Transverse colon (tissue), 4 donors: Measurements from ENCODE around the gene GLRA2. TPM values are rescaled to one million over a fixed set of nuclear protein-coding genes. Genes with fewer than 3 reads are reported as not detected.
"Not testable (repeated sequence)": the region's sequence is repeated elsewhere in the genome, so short reads cannot be mapped to it uniquely, and the experiment has no call there.

ENCODE experiments used
- DNase-seq: peaks from one replicate; pipeline ENCODE4 v3.0.0-alpha.2; 2019
- H3K27ac ChIP-seq, 4 donors: fragments of 200-600 bp; sonication (generic); 2 replicates each; pipeline ENCODE4 v1.5.1; 2016 to 2018; ENCODE audit warnings: inconsistent platforms in 4 of 4
- H3K27me3 ChIP-seq: fragments of 200-600 bp; sonication (generic); 2 replicates; pipeline ENCODE4 v1.5.1; 2017; ENCODE audit warnings: inconsistent platforms
- H3K36me3 ChIP-seq, 4 donors: fragments of 200-600 bp; sonication (generic); 2 replicates each; pipeline ENCODE4 v1.5.1; 2017 to 2019; ENCODE audit warnings: inconsistent platforms in 4 of 4
- H3K4me1 ChIP-seq, 4 donors: fragments of 200-600 bp; sonication (generic); 2 replicates each; pipeline ENCODE4 v1.5.1; 2017 to 2020; ENCODE audit warnings: inconsistent platforms in 4 of 4
- H3K4me3 ChIP-seq, 4 donors: fragments of 200-600 bp; sonication (generic); 1 replicate in 1 of 4; 2 replicates in 3 of 4; pipeline versions ENCODE4 v1.5.1 to v1.6.1; 2017 to 2019; ENCODE audit warnings: inconsistent platforms in 4 of 4
- H3K9me3 ChIP-seq, 2 donors: fragments of 200-600 bp; sonication (generic); 2 replicates each; pipeline ENCODE4 v1.5.1; 2017 to 2019; ENCODE audit warnings: inconsistent platforms in 2 of 2
- EP300 ChIP-seq: sonication (generic); formaldehyde crosslinking; IDR thresholded peaks from one replicate; pipeline ENCODE4 v1.6.1; 2017; ENCODE audit warnings: antibody characterized with exemption, low read depth
- POLR2A ChIP-seq: fragments of 450-650 bp; IDR thresholded peaks from one replicate; pipeline ENCODE4 v1.6.1; 2016; ENCODE audit warnings: antibody characterized with exemption, mild to moderate bottlenecking, moderate library complexity
- POLR2AphosphoS5 ChIP-seq, 3 donors: sonication (generic); formaldehyde crosslinking; IDR thresholded peaks; one replicate each; pipeline ENCODE4 v1.6.1; 2016; ENCODE audit warnings: antibody characterized with exemption in 3 of 3
- WGBS, 2 donors: methylation state at CpG; one replicate each; pipeline ENCODE4 v1.1.5; 2018; ENCODE audit warnings: low coverage in 1 of 2; 5-methylcytosine and 5-hydroxymethylcytosine counted together
- in situ Hi-C, 4 donors: fragments of 200-750 bp; cut with MboI; loops; one replicate each; pipeline versions ENCODE4 v1.15.0 to v1.15.1; 2017; ENCODE audit warnings: low sequenced_read_pairs in 3 of 4, low pct_ligation_motif_present in 1 of 4, low pct_unique_long_range_greater_than_20kb in 1 of 4
- intact Hi-C: fragments of 100-400 bp; cut with DNase I; formaldehyde crosslinking; loops from one replicate; pipeline ENCODE4 v1.15.1; 2023; ENCODE audit warnings: low total_unique reads
- total RNA-seq, 4 donors: library from RNA; depleted of rRNA; stranded (reverse); fragments of >200 nt; gene quantifications; one replicate each; pipeline ENCODE4 v1.1.0, GENCODE V29; 2016
- TF ChIP-seq, protein P1 (sequence below), 5 experiments: fragments of 200-600 bp in 3 of 5; fragments of 450-650 bp in 2 of 5; sonication (generic) in 3 of 5; IDR thresholded peaks; 1 replicate in 2 of 5; 2 replicates in 3 of 5; pipeline ENCODE4 v1.5.1; 2016 to 2017; ENCODE audit warnings: antibody characterized with exemption in 5 of 5, inconsistent platforms in 3 of 5, mild to moderate bottlenecking in 2 of 5, moderate library complexity in 1 of 5

Gene GLRA2
- total RNA-seq, 4 donors from 2014 or later, result 0.79 to 1.8 TPM; not detected in 2

- DNase-seq, result no peak
These were observed 143.9 kb downstream of the GLRA2 start for GRCh38 chrX:14673236-14673635.

DNA sequence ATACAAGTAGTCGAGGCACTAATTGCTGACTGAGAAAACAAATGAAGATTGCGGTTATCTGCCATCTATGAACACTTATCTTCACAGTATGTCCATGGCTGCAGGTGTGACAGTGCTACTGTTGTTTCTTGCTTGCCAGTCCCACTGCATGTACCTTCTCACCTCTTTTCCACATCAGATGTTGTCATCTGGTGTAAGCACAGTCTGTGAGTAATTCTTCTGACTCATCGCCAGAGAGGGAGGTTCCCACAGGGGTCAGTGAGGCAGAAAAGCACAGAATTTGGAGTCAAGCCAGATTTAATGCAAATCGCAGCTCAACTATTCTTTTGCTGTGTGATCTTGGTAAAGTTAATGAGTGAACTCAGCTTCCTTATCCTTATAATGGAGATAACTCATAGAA is 144.4 kb downstream of the GLRA2 start:
- 0 to 54% methylated on average over 1 to 4 of the region's 4 CpGs for WGBS, 2 donors
- intact Hi-C loops, result no loop called here
- peak; percentile 25 for DNase-seq

More at GRCh38 chrX:14673236-14673635, 143.9 kb downstream of the GLRA2 start:
- H3K9me3 ChIP-seq, result no peaks in the 10 kb centered on the region
- TF ChIP-seq, protein P1, sequence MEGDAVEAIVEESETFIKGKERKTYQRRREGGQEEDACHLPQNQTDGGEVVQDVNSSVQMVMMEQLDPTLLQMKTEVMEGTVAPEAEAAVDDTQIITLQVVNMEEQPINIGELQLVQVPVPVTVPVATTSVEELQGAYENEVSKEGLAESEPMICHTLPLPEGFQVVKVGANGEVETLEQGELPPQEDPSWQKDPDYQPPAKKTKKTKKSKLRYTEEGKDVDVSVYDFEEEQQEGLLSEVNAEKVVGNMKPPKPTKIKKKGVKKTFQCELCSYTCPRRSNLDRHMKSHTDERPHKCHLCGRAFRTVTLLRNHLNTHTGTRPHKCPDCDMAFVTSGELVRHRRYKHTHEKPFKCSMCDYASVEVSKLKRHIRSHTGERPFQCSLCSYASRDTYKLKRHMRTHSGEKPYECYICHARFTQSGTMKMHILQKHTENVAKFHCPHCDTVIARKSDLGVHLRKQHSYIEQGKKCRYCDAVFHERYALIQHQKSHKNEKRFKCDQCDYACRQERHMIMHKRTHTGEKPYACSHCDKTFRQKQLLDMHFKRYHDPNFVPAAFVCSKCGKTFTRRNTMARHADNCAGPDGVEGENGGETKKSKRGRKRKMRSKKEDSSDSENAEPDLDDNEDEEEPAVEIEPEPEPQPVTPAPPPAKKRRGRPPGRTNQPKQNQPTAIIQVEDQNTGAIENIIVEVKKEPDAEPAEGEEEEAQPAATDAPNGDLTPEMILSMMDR (IDR thresholded peaks at IDR 0.05), result no peak
- TF ChIP-seq POLR2AphosphoS5 (IDR thresholded peaks at IDR 0.05), result no peak
- no peak for TF ChIP-seq POLR2A
- no peak for TF ChIP-seq EP300
- in situ Hi-C loops (no loop called here), intact Hi-C loops (no loop called here)
- H3K27me3 ChIP-seq, result no peaks in the 10 kb centered on the region
- no peak overlapping the region for H3K4me3 ChIP-seq
- H3K27ac ChIP-seq, result no peak overlapping the region
- no peaks in the 10 kb centered on the region for H3K36me3 ChIP-seq
- 87% methylated on average over 1 of the region's 1 CpG; no CpG with 5 or more reads in 1 of the 2 donors for WGBS, 2 donors
- no peaks in the 10 kb centered on the region for H3K4me1 ChIP-seq

GRCh38 chrX:14675500-14675899 is 146.2 kb downstream of the GLRA2 start:
- intact Hi-C loops, result no loop called here
- Histone ChIP-seq H3K4me1 (no peaks in the 10 kb centered on the region), H3K27ac (no peak overlapping the region), H3K36me3 (no peaks in the 10 kb centered on the region), H3K9me3 (no peaks in the 10 kb centered on the region), H3K4me3 (no peak overlapping the region), H3K27me3 (no peaks in the 10 kb centered on the region)
- no peak for DNase-seq
- TF ChIP-seq POLR2AphosphoS5 (IDR thresholded peaks at IDR 0.05), result no peak
- TF ChIP-seq, protein P1 (IDR thresholded peaks at IDR 0.05), result no peak
- no peak for TF ChIP-seq EP300
- no peak for TF ChIP-seq POLR2A
- 29 to 42% methylated on average over 1 of the region's 1 CpG for WGBS, 2 donors
- in situ Hi-C loops, result no loop called here

More for the DNA sequence above, 144.4 kb downstream of the GLRA2 start:
- in situ Hi-C loops, result no loop called here
- Histone ChIP-seq H3K27me3 (no peaks in the 10 kb centered on the region), H3K4me1 (no peaks in the 10 kb centered on the region), H3K4me3 (no peak overlapping the region), H3K36me3 (no peaks in the 10 kb centered on the region), H3K27ac (no peak overlapping the region), H3K9me3 (no peaks in the 10 kb centered on the region)
- TF ChIP-seq POLR2AphosphoS5 (IDR thresholded peaks at IDR 0.05) (no peak), POLR2A (no peak), EP300 (no peak)
- TF ChIP-seq, protein P1 (IDR thresholded peaks at IDR 0.05), result no peak

DNA sequence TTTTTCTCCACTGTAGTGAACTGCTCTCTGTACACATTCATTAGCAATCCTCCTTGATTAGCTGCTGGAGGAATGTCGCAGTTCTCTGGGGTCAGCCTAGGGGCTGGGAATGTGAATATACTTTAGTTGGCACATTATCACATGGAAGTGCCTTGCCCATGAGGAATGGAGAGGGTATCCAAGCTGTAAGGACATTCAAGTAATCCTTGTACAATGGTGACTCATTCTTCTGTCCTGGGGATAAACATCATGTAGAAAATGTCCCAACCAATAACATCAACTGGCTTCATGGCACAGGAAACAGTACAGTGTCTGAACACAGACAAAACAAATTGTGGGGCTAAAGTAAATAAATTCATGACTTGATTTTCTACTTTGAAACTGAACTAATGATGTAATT is 147.1 kb downstream of the GLRA2 start:
- no peak overlapping the region for H3K4me3 ChIP-seq
- H3K27me3 ChIP-seq, result no peaks in the 10 kb centered on the region
- H3K4me1 ChIP-seq, result no peaks in the 10 kb centered on the region
- no peak for DNase-seq
- in situ Hi-C loops (no loop called here), intact Hi-C loops (no loop called here)
- 89% methylated on average over 1 of the region's 1 CpG; no CpG with 5 or more reads in 1 of the 2 donors for WGBS, 2 donors
- H3K9me3 ChIP-seq, result no peaks in the 10 kb centered on the region
- no peak overlapping the region for H3K27ac ChIP-seq
- TF ChIP-seq EP300, result no peak
- TF ChIP-seq POLR2A, result no peak
- no peak for TF ChIP-seq POLR2AphosphoS5 (IDR thresholded peaks at IDR 0.05)
- TF ChIP-seq, protein P1 (IDR thresholded peaks at IDR 0.05), result no peak
- no peaks in the 10 kb centered on the region for H3K36me3 ChIP-seq

DNA sequence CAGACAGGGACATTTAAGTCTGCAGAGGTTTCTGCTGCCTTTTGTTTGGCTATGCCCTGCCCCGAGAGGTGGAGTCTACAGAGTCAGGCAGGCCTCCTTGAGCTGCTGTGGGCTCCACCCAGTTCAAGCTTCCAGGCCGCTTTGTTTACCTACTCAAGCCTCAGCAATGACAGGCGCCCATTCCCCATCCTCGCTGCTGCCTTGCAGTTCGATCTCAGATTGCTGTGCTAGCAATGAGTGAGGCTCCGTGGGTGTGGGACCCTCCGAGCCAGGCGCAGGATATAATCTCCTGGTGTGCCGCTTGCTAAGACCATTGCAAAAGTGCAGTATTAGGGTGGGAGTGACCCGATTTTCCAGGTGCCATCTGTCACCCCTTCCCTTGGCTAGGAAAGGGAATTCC is 159.0 kb downstream of the GLRA2 start:
- H3K9me3 ChIP-seq, H3K4me3 ChIP-seq, H3K27me3 ChIP-seq, intact Hi-C loops, H3K4me1 ChIP-seq, H3K27ac ChIP-seq, DNase-seq, in situ Hi-C loops, H3K36me3 ChIP-seq: not testable (repeated sequence)
- 86% methylated on average over 10 of the region's 10 CpGs; no CpG with 5 or more reads in 1 of the 2 donors for WGBS, 2 donors
